GM12892 (cell line): ENCODE measurements around the gene CORO2B.

ENCODE experiments used
- POLR2A ChIP-seq: IDR thresholded peaks from 2 replicates; pipeline ENCODE4 v1.6.1; 2011; ENCODE audit warnings: low read depth, low read length, control low read depth
- POLR2AphosphoS5 ChIP-seq: IDR thresholded peaks from 2 replicates; pipeline ENCODE4 v1.6.1; 2011; ENCODE audit warnings: low read depth, low read length, control low read depth
- TAF1 ChIP-seq: IDR thresholded peaks from 2 replicates; pipeline ENCODE4 v1.6.1; 2011; ENCODE audit warnings: low read depth, mild to moderate bottlenecking, control low read depth, low read length, borderline replicate concordance

DNA sequence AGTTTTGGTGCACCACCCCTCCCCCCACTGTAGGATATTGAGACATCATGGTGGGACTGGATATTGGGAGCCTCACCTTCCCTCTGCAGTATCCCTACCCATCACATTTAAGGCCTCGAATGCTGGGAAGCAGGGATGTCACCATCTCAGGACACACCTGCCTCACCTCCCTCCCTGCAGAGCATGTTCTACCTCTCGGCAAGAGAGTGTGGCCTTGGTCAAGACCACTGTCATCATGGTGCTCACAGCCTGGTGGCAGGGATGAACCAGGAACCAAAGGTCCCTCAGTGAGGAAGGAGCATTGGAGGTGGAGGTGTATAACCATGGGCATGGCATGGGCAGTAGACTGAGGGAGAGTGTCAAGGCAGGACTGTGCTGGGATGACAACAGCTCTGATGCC lies 104.8 kb downstream of the CORO2B start:
- TF ChIP-seq POLR2A (no peak), POLR2AphosphoS5 (no peak), TAF1 (no peak)
